ENCODE data around the gene DAP.

DAP gene

GRCh38 chr5:10735569-10736276 lies 25.3 kb downstream of the DAP start:
- peaks cover 30% of the 10 kb centered on the region for H3K36me3 Mint-ChIP-seq (ENCODE audit: low read depth)
- no peak overlapping the region for H3K4me3 Mint-ChIP-seq
- peaks cover 10% of the 10 kb centered on the region for H3K9me3 Mint-ChIP-seq
- DNase-seq (ENCODE audit: low spot score): no peak
- H3K27ac Mint-ChIP-seq: no peak overlapping the region
- no peaks in the 10 kb centered on the region for H3K4me1 Mint-ChIP-seq (ENCODE audit: low read depth)
- no peaks in the 10 kb centered on the region for H3K27me3 Mint-ChIP-seq (ENCODE audit: low read depth)

DNA sequence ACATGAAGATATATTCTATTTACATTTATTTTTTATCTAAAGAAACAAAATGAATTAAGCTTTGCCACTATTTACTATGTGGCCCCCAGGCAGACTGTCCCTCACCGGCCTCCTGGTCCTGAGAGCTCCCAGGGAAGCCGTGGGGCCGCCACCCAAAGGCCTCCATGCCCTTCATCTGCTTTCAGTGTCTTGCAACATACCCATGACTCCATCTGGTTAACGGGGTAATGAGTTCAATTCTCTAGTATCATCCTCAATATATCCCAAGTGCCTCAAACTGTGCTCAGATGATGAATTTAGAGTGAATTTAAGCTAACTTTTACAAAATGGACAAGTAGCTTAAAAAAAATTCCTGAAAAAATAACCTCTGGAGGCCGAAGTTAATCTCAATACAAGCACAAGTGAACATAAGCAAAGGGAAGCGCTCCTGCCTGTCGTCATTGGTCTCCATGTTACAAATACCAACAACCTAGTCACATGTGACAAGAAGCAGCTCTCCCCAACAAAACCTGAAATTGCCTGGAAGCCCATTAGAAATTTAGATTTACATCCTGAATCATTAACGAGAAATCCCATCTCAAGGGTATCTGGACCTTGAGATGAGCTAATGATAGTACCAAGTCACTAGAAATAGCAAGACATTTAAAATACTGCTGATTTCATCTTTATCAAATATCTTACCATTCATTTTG lies 26.1 kb downstream of the DAP start:
- H3K4me3 Mint-ChIP-seq: no peak overlapping the region
- H3K4me1 Mint-ChIP-seq (ENCODE audit: low read depth): no peaks in the 10 kb centered on the region
- no peaks in the 10 kb centered on the region for H3K27me3 Mint-ChIP-seq (ENCODE audit: low read depth)
- no peak overlapping the region for H3K27ac Mint-ChIP-seq
- H3K36me3 Mint-ChIP-seq (ENCODE audit: low read depth): peaks cover 23% of the 10 kb centered on the region
- no peak for DNase-seq (ENCODE audit: low spot score)
- peaks cover 3% of the 10 kb centered on the region for H3K9me3 Mint-ChIP-seq

- H3K4me1 Mint-ChIP-seq (ENCODE audit: low read depth): no peaks in the 10 kb centered on the region
- no peaks in the 10 kb centered on the region for H3K27me3 Mint-ChIP-seq (ENCODE audit: low read depth)
- H3K27ac Mint-ChIP-seq: no peak overlapping the region
- no peak for DNase-seq (ENCODE audit: low spot score)
- H3K9me3 Mint-ChIP-seq: no peaks in the 10 kb centered on the region
- H3K36me3 Mint-ChIP-seq (ENCODE audit: low read depth): peaks cover 15% of the 10 kb centered on the region
- H3K4me3 Mint-ChIP-seq: no peak overlapping the region
These were observed 26.9 kb downstream of the DAP start for GRCh38 chr5:10734037-10734709.

- H3K9me3 Mint-ChIP-seq: no peaks in the 10 kb centered on the region
- no peak overlapping the region for H3K4me3 Mint-ChIP-seq
- H3K36me3 Mint-ChIP-seq (ENCODE audit: low read depth): peaks cover 12% of the 10 kb centered on the region
- no peak overlapping the region for H3K27ac Mint-ChIP-seq
- peaks cover 2% of the 10 kb centered on the region for H3K4me1 Mint-ChIP-seq (ENCODE audit: low read depth)
- DNase-seq (ENCODE audit: low spot score): no peak
- H3K27me3 Mint-ChIP-seq (ENCODE audit: low read depth): no peaks in the 10 kb centered on the region
These were observed 27.6 kb downstream of the DAP start for GRCh38 chr5:10733426-10733825.

DNA sequence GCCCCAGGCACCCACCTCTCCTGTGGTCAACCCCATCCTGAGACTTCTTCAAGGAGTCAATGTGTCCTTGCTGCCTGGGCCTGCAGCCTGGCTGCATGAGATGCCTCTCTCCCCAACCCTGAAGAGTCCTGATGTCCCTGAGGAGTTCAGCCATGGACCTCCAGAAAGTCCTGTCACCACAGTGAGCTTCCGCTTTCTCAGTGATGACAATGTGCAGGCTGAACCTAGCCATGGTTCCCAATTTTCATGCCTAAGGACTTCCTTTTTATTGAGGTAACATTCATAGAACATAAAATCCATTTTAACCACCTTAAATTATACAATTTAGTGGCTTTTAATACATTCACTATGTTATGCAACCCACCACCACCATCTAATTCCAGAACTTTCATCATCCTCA lies 29.1 kb downstream of the DAP start:
- H3K9me3 Mint-ChIP-seq: no peaks in the 10 kb centered on the region
- H3K4me1 Mint-ChIP-seq (ENCODE audit: low read depth): peaks cover 10% of the 10 kb centered on the region
- H3K4me3 Mint-ChIP-seq: no peak overlapping the region
- DNase-seq (ENCODE audit: low spot score): no peak
- H3K27me3 Mint-ChIP-seq (ENCODE audit: low read depth): no peaks in the 10 kb centered on the region
- H3K36me3 Mint-ChIP-seq (ENCODE audit: low read depth): peaks cover 6% of the 10 kb centered on the region
- H3K27ac Mint-ChIP-seq: no peak overlapping the region

GRCh38 chr5:10730043-10730351 lies 31.0 kb downstream of the DAP start:
- H3K27me3 Mint-ChIP-seq (ENCODE audit: low read depth): no peaks in the 10 kb centered on the region
- no peak overlapping the region for H3K27ac Mint-ChIP-seq
- H3K9me3 Mint-ChIP-seq: no peaks in the 10 kb centered on the region
- peaks cover 13% of the 10 kb centered on the region for H3K4me1 Mint-ChIP-seq (ENCODE audit: low read depth)
- no peak overlapping the region for H3K4me3 Mint-ChIP-seq
- no peak for DNase-seq (ENCODE audit: low spot score)
- H3K36me3 Mint-ChIP-seq (ENCODE audit: low read depth): peaks cover 6% of the 10 kb centered on the region

DNA sequence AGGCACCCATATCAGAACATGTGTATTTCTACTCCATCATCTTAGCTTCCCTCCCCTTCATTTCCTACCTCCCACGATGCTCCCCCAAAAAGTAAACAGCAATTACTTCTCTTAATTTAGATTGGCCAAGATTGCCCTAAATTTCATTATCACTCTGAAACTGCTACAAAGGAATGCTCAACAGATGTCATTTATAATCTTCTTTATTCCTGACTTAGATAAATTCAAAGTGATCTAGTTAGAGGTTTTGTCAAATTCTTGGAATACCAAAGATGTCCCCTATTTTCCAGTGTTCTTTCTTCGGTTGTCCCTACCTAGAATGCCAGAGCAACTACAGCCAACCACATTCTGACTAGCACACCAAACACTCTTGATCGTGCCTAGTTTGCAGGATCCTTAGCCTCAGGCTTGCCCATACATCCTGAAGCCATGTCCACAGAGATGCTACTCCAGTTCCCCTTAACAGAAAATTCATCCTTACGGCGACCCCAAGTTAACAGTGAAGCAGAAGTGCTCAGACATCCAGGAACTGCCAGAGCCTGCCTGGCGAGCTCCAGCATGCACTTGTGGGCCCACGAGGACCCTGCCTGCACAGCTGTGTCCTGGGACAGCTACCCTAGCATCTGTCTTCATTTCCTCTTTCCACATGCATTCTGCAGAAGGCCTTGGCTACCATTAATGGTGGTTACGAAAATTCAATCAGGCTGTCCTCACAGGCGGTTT lies 31.6 kb downstream of the DAP start:
- Mint-ChIP-seq H3K27ac (no peak overlapping the region), H3K4me3 (no peak overlapping the region), H3K4me1 (ENCODE audit: low read depth) (peaks cover 13% of the 10 kb centered on the region), H3K36me3 (ENCODE audit: low read depth) (peaks cover 6% of the 10 kb centered on the region), H3K9me3 (no peaks in the 10 kb centered on the region), H3K27me3 (ENCODE audit: low read depth) (no peaks in the 10 kb centered on the region)
- DNase-seq (ENCODE audit: low spot score): no peak

GRCh38 chr5:10728679-10729078 lies 32.4 kb downstream of the DAP start:
- no peak overlapping the region for H3K4me3 Mint-ChIP-seq
- H3K4me1 Mint-ChIP-seq (ENCODE audit: low read depth): peaks cover 13% of the 10 kb centered on the region
- H3K9me3 Mint-ChIP-seq: no peaks in the 10 kb centered on the region
- H3K27me3 Mint-ChIP-seq (ENCODE audit: low read depth): no peaks in the 10 kb centered on the region
- no peak for DNase-seq (ENCODE audit: low spot score)
- peaks cover 6% of the 10 kb centered on the region for H3K36me3 Mint-ChIP-seq (ENCODE audit: low read depth)
- H3K27ac Mint-ChIP-seq: no peak overlapping the region

DNA sequence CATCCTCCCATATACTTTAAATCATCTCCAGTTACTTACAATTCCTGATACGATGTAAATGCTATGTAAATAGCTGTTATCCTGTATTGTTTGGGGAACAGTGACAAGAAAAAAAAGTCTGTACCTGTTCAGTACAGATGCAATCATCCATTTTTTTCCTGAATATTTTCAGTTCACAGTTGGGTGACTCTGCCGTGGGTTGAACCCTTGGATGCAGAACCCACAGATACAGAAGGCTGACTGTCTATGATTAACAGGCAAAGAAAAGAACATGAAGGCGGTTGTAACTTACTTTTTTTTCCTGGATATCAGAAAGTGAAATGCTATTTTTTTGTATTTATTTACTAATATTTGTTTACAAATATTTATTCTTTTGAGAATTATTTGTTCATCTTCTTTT lies 33.2 kb downstream of the DAP start:
- H3K36me3 Mint-ChIP-seq (ENCODE audit: low read depth): peaks cover 4% of the 10 kb centered on the region
- no peak for DNase-seq (ENCODE audit: low spot score)
- H3K27me3 Mint-ChIP-seq (ENCODE audit: low read depth): no peaks in the 10 kb centered on the region
- no peak overlapping the region for H3K27ac Mint-ChIP-seq
- H3K4me3 Mint-ChIP-seq: no peak overlapping the region
- H3K4me1 Mint-ChIP-seq (ENCODE audit: low read depth): peaks cover 13% of the 10 kb centered on the region
- no peaks in the 10 kb centered on the region for H3K9me3 Mint-ChIP-seq

- Mint-ChIP-seq H3K27ac (no peak overlapping the region), H3K9me3 (no peaks in the 10 kb centered on the region), H3K4me3 (no peak overlapping the region), H3K4me1 (ENCODE audit: low read depth) (peaks cover 13% of the 10 kb centered on the region), H3K36me3 (ENCODE audit: low read depth) (peaks cover 4% of the 10 kb centered on the region), H3K27me3 (ENCODE audit: low read depth) (no peaks in the 10 kb centered on the region)
- peak; percentile 10 for DNase-seq (ENCODE audit: low spot score)
These were observed 34.0 kb downstream of the DAP start for GRCh38 chr5:10726913-10727517.

DNA sequence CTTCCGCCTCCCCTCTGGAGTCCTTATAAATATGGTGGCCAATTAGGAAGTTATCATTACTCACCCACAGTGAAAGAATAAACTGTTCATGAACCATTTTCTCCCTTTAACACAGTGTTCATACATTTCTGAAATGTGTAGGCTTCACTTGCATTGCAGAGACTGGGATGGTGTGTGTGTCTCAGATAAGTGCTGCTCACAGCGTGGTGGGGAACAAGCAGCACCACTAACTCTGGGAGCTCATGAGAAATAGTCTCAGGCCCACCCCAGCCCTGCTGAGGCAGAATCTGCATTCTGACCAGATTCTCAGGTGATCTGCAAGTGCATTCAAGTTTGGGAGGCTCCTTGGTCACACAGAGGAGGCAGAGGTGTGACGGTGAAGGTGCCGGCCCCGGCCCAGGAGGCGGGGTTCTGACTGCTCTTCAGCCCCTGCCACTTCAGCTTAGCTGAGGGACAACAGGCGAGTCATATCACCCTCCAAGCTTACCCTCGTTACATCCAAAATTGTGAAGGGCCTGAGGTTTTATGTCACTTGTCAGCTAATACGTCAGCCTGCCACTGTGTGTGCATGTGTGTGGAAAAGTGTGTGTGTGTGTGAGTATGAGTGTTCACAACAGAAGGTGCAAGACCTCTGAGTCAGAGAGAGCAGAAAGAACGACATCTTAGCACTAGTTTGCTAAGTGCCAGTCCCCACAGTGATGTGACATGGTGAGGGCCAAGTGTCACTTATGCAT lies 34.7 kb downstream of the DAP start:
- Mint-ChIP-seq H3K4me1 (ENCODE audit: low read depth) (peaks cover 13% of the 10 kb centered on the region), H3K9me3 (no peaks in the 10 kb centered on the region), H3K4me3 (no peak overlapping the region), H3K27ac (no peak overlapping the region), H3K27me3 (ENCODE audit: low read depth) (no peaks in the 10 kb centered on the region), H3K36me3 (ENCODE audit: low read depth) (peaks cover 7% of the 10 kb centered on the region)
- DNase-seq (ENCODE audit: low spot score): no peak

GRCh38 chr5:10725636-10726035 lies 35.4 kb downstream of the DAP start:
- peaks cover 12% of the 10 kb centered on the region for H3K36me3 Mint-ChIP-seq (ENCODE audit: low read depth)
- no peak overlapping the region for H3K27ac Mint-ChIP-seq
- H3K9me3 Mint-ChIP-seq: no peaks in the 10 kb centered on the region
- no peaks in the 10 kb centered on the region for H3K27me3 Mint-ChIP-seq (ENCODE audit: low read depth)
- peaks cover 13% of the 10 kb centered on the region for H3K4me1 Mint-ChIP-seq (ENCODE audit: low read depth)
- H3K4me3 Mint-ChIP-seq: no peak overlapping the region
- DNase-seq (ENCODE audit: low spot score): no peak

GRCh38 chr5:10724781-10725507 lies 36.1 kb downstream of the DAP start:
- peaks cover 18% of the 10 kb centered on the region for H3K36me3 Mint-ChIP-seq (ENCODE audit: low read depth)
- no peaks in the 10 kb centered on the region for H3K9me3 Mint-ChIP-seq
- no peak for DNase-seq (ENCODE audit: low spot score)
- H3K27me3 Mint-ChIP-seq (ENCODE audit: low read depth): no peaks in the 10 kb centered on the region
- H3K4me1 Mint-ChIP-seq (ENCODE audit: low read depth): peaks cover 13% of the 10 kb centered on the region
- no peak overlapping the region for H3K4me3 Mint-ChIP-seq
- H3K27ac Mint-ChIP-seq: no peak overlapping the region

All from T-helper 2 cell treated with Interferon-gamma antibody and Interleukin-4, amounts not matched to agents 5 μg/mL and 100 μg/mL, for 36 hours (primary cell).